ENCODE measurements around the gene STAT6. TPM values are rescaled to one million over a fixed set of nuclear protein-coding genes. Genes with fewer than 3 reads are reported as not detected.

STAT6 gene
- total and polyA plus RNA-seq, 2 donors (not counting 1 experiment from before 2014, with no cell fraction given): 103 to 123 TPM

DNA sequence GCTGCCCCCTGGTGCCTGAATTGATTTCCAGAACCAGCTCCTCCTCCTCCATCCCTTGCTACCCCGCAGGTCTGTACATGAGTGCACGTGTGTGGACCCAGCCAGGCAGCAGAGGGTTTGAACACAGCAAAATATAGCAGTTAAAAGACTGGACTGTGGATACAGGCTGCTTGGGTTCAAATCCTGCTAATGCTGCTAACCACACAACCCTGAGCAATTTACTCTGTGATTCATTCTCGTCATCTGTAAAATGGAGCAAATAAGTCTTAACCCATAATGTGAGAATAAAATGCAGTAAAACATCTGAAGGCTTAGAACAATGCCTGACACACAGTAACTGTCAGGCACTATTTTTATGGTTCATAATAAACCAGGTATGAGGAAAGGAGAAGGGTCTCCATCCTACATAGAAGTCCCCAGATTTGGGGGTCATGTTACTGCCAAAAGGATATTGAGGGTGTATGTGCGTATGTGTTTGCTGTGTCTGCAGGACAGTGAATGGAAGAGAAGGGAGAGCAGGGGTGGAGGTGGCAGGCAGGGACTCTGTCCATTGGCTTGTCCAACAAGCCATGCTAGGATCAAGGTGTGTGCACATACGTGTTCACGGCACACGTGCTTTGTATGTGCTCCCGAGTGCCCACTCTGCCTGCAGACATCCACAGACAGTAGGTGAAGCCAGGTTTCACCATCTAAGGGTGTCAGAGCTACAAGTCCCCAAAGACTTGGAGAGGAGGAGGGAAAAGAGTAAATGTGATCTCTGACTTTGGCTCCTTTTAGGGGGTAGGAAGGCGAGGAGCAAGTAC, 1.5 kb upstream of the STAT6 start:
- peaks cover 6% of the 10 kb centered on the region for H3K4me1 ChIP-seq (ENCODE audit: control insufficient read depth, extremely low read depth, insufficient read depth, low read length)
- no peak overlapping the region for H2AFZ ChIP-seq (ENCODE audit: low read length)
- no peak overlapping the region for H3K9ac ChIP-seq (ENCODE audit: insufficient read depth, low read length)
- H3K36me3 ChIP-seq (ENCODE audit: control insufficient read depth, insufficient read depth, low read length): no peaks in the 10 kb centered on the region
- H3K27ac ChIP-seq (ENCODE audit: insufficient read depth, low read length): peak overlapping the region; percentile 98
- DNase-seq (ENCODE audit: low read depth in 2 of 2): no peak
- peak overlapping the region in 2 of 4 experiments; percentile 88 to 95 for H3K4me3 ChIP-seq (replicated peaks in 1 of 4; ENCODE audit: control extremely low read depth in 1 of 4, insufficient read depth in 1 of 4, low read depth in 3 of 4, low read length in 4 of 4)
- H3K79me2 ChIP-seq (ENCODE audit: control insufficient read depth, insufficient read depth, low read length): peaks cover 21% of the 10 kb centered on the region
- no peak for TF ChIP-seq EZH2 (IDR thresholded peaks at IDR 0.05; ENCODE audit: low read length, missing control alignments)
- TF ChIP-seq, protein P1, sequence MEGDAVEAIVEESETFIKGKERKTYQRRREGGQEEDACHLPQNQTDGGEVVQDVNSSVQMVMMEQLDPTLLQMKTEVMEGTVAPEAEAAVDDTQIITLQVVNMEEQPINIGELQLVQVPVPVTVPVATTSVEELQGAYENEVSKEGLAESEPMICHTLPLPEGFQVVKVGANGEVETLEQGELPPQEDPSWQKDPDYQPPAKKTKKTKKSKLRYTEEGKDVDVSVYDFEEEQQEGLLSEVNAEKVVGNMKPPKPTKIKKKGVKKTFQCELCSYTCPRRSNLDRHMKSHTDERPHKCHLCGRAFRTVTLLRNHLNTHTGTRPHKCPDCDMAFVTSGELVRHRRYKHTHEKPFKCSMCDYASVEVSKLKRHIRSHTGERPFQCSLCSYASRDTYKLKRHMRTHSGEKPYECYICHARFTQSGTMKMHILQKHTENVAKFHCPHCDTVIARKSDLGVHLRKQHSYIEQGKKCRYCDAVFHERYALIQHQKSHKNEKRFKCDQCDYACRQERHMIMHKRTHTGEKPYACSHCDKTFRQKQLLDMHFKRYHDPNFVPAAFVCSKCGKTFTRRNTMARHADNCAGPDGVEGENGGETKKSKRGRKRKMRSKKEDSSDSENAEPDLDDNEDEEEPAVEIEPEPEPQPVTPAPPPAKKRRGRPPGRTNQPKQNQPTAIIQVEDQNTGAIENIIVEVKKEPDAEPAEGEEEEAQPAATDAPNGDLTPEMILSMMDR (conservative IDR thresholded peaks at IDR 0.05 in 1 of 2, IDR thresholded peaks at IDR 0.05 in 1 of 2; ENCODE audit: low read depth in 1 of 2, low read length in 2 of 2): peak in 1 of 2 donors; percentile 74
- peak overlapping the region; percentile 99 for H3K4me2 ChIP-seq (ENCODE audit: extremely low read depth, insufficient read depth, low read length)
- no peaks in the 10 kb centered on the region for H3K27me3 ChIP-seq (ENCODE audit: control insufficient read depth, insufficient read depth, low read length)
- no peaks in the 10 kb centered on the region for H3K9me3 ChIP-seq (ENCODE audit: control insufficient read depth, insufficient read depth, low read depth, low read length)
- H4K20me1 ChIP-seq (ENCODE audit: control insufficient read depth, extremely low read depth, insufficient read depth, low read length): no peaks in the 10 kb centered on the region

DNA sequence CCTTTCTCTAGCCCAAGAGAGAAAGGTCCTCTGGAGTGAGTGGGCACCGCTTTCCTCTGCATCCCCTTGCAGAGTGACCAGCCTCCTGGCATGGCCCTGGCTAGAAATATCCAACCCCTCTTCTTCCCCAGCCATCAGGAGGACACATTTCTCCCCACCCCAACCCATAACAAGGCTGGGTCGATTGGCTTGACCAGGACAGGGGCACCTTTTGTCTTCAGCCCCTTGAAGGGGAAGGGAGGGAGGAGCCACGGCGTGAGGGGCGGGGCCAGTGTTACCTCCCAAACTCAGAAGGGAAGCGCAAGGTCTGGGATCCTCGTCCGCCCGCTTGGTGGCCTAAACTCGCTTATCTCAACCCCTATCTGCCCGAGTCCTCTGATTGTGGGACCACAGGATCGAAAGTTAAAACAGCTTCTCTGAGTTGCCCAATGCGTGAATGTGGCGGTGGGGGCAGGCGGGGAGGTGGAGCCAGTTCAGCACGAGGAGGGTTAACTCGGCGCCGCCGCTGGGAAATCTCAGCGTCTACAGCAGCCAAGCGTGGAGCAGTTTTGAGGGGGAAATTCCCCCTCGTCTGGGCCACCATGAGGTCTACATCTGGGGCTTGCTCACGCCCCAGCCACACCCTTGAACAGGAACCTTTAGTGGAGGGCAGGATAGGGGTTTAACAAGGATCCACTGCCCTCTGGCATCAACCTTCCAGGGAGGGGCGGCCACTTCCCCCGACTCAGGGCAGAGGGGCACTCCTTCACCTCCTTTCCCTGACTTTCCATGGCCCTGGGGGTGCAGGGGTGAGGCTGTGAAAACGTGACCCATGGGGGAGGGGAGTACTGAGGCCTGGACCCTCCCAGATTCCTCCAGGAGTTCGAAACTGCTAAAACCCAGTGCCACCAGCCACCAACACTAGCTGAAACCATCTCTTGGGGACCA, 795 bp downstream of the STAT6 start:
- H4K20me1 ChIP-seq (ENCODE audit: control insufficient read depth, extremely low read depth, insufficient read depth, low read length): no peaks in the 10 kb centered on the region
- H3K4me3 ChIP-seq (replicated peaks in 1 of 4; ENCODE audit: control extremely low read depth in 1 of 4, insufficient read depth in 1 of 4, low read depth in 3 of 4, low read length in 4 of 4): peak overlapping the region; percentile 77 to 95 (median 86)
- H3K79me2 ChIP-seq (ENCODE audit: control insufficient read depth, insufficient read depth, low read length): peaks cover 21% of the 10 kb centered on the region
- no peaks in the 10 kb centered on the region for H3K27me3 ChIP-seq (ENCODE audit: control insufficient read depth, insufficient read depth, low read length)
- peak overlapping the region; percentile 99 for H3K4me2 ChIP-seq (ENCODE audit: extremely low read depth, insufficient read depth, low read length)
- H3K4me1 ChIP-seq (ENCODE audit: control insufficient read depth, extremely low read depth, insufficient read depth, low read length): peaks cover 6% of the 10 kb centered on the region
- no peaks in the 10 kb centered on the region for H3K9me3 ChIP-seq (ENCODE audit: control insufficient read depth, insufficient read depth, low read depth, low read length)
- TF ChIP-seq EZH2 (IDR thresholded peaks at IDR 0.05; ENCODE audit: low read length, missing control alignments): no peak
- TF ChIP-seq, protein P1 (conservative IDR thresholded peaks at IDR 0.05 in 1 of 2, IDR thresholded peaks at IDR 0.05 in 1 of 2; ENCODE audit: low read depth in 1 of 2, low read length in 2 of 2): no peak
- peak overlapping the region; percentile 79 for H3K9ac ChIP-seq (ENCODE audit: insufficient read depth, low read length)
- H2AFZ ChIP-seq (ENCODE audit: low read length): no peak overlapping the region
- DNase-seq (ENCODE audit: low read depth in 2 of 2): peak in 1 of 2 donors; percentile 50
- H3K36me3 ChIP-seq (ENCODE audit: control insufficient read depth, insufficient read depth, low read length): peaks cover 9% of the 10 kb centered on the region
- H3K27ac ChIP-seq (ENCODE audit: insufficient read depth, low read length): peak overlapping the region; percentile 98
